ENCODE measurements around the gene GRK5.
"Not testable (repeated sequence)": the region's sequence is repeated elsewhere in the genome, so short reads cannot be mapped to it uniquely, and the experiment has no call there.

GRK5 gene

GRCh38 chr10:119431034-119431772, 223.8 kb downstream of the GRK5 start:
- DNase-seq (ENCODE audit: low read depth in 2 of 3, low spot score in 2 of 3): no peak

- DNase-seq (ENCODE audit: low read depth in 2 of 3, low spot score in 2 of 3): no peak
Measured at GRCh38 chr10:119431773-119432135, 224.4 kb downstream of the GRK5 start.

GRCh38 chr10:119434942-119435341, 227.6 kb downstream of the GRK5 start:
- not testable (repeated sequence) for DNase-seq (ENCODE audit: low read depth in 2 of 3, low spot score in 2 of 3)

GRCh38 chr10:119438717-119439116, 231.3 kb downstream of the GRK5 start:
- DNase-seq (ENCODE audit: low read depth in 2 of 3, low spot score in 2 of 3): no peak

- no peak for DNase-seq (ENCODE audit: low read depth in 2 of 3, low spot score in 2 of 3)
Measured at GRCh38 chr10:119439922-119440321, 232.6 kb downstream of the GRK5 start.

- DNase-seq (ENCODE audit: low read depth in 2 of 3, low spot score in 2 of 3): no peak
Measured at GRCh38 chr10:119441151-119441821, 233.9 kb downstream of the GRK5 start.

- no peak for DNase-seq (ENCODE audit: low read depth in 2 of 3, low spot score in 2 of 3)
Measured at GRCh38 chr10:119441921-119442757, 234.8 kb downstream of the GRK5 start.

- DNase-seq (ENCODE audit: low read depth in 2 of 3, low spot score in 2 of 3): no peak
Measured at GRCh38 chr10:119442758-119443060, 235.3 kb downstream of the GRK5 start.

GRCh38 chr10:119443441-119443840, 236.1 kb downstream of the GRK5 start:
- no peak for DNase-seq (ENCODE audit: low read depth in 2 of 3, low spot score in 2 of 3)

- no peak for DNase-seq (ENCODE audit: low read depth in 2 of 3, low spot score in 2 of 3)
Measured at GRCh38 chr10:119443970-119444660, 236.7 kb downstream of the GRK5 start.

GRCh38 chr10:119444866-119445265, 237.5 kb downstream of the GRK5 start:
- no peak for DNase-seq (ENCODE audit: low read depth in 2 of 3, low spot score in 2 of 3)

- DNase-seq (ENCODE audit: low read depth in 2 of 3, low spot score in 2 of 3): peak; percentile 47 to 92 (median 82)
Measured at GRCh38 chr10:119445311-119445934, 238.1 kb downstream of the GRK5 start.

GRCh38 chr10:119445935-119446317, 238.6 kb downstream of the GRK5 start:
- DNase-seq (ENCODE audit: low read depth in 2 of 3, low spot score in 2 of 3): no peak

GRCh38 chr10:119446441-119447277, 239.3 kb downstream of the GRK5 start:
- DNase-seq (ENCODE audit: low read depth in 2 of 3, low spot score in 2 of 3): no peak

GRCh38 chr10:119447421-119447820, 240.1 kb downstream of the GRK5 start:
- DNase-seq (ENCODE audit: low read depth in 2 of 3, low spot score in 2 of 3): no peak

- DNase-seq (ENCODE audit: low read depth in 2 of 3, low spot score in 2 of 3): no peak
Measured at GRCh38 chr10:119447823-119448546, 240.6 kb downstream of the GRK5 start.

- DNase-seq (ENCODE audit: low read depth in 2 of 3, low spot score in 2 of 3): no peak
Measured at GRCh38 chr10:119448628-119449584, 241.5 kb downstream of the GRK5 start.

GRCh38 chr10:119449760-119450461, 242.5 kb downstream of the GRK5 start:
- DNase-seq (ENCODE audit: low read depth in 2 of 3, low spot score in 2 of 3): no peak

All from activated CD8-positive, alpha-beta memory T cell treated with anti-CD3 and anti-CD28 coated beads for 48 hours (primary cell).